ENCODE measurements around the gene ULK3. TPM values are rescaled to one million over a fixed set of nuclear protein-coding genes. Genes with fewer than 3 reads are reported as not detected.

ULK3 gene
- total and polyA plus RNA-seq, 10 of the 15 experiments (the other 5 are each of a cell fraction or from before 2014, with no cell fraction given): 0.64 to 38.8 (median 27.1) TPM

DNA sequence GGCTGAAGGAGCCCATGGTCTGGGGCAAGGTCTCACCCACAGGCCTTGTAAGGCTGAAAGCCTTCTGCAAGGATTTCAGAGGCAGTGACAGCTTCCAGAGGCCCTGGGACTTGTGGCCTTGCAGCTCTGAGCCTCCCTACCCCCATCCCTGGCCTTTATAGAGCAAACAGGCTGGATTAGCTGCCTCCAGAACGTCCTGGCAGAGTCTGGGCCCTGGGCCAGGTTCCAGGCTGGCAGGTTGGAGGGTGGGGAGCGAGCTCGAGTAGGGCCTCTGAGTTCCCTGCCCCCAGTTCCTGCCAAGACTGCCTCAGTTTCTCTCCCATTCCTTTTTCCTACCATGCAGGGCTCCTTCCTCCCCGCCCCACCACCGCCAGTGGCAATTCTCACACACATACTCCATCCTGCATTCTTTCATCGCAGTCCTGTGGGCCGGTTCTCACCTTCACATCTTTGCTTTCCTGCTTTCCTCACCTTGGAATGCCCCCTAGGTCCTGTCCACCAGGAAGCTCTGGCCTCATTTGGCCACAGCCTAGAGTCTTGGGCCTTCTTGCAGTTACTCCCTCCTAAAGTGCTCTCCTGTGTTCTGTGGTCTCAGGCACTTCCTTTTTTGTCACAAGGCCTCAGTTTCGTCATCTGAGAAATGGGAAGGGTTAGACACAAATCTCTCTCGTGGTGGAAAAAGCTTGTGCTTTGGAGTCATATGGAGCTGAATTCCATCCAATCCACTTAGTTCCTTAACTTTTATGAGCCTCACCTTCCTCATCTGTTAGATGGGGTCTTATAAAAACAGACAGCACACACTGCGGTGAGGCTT is 27.6 kb downstream of the ULK3 start:
- ChIA-PET SMC1A (ENCODE audit: uncharacterized antibody, unreplicated experiment) (interaction anchor here (0.7 to 2.0 kb wide), 5 partner anchors 11 to 86 kb away, joined by 3 to 5 read pairs (median 3); no protein-coding TSS in a partner anchor), CTCF (interaction anchor here (0.8 to 2.5 kb wide), 2 partner anchors 45 to 86 kb away, joined by 3 to 14 read pairs; no protein-coding TSS in a partner anchor), POLR2A (interaction anchor here (1.3 to 1.5 kb wide), 2 partner anchors 55 to 91 kb away, joined by 4 to 5 read pairs; partner anchors contain the start of gene FAM219B), RAD21 (ENCODE audit: unreplicated experiment) (interaction anchor here (1.1 to 1.8 kb wide), 2 partner anchors 16 to 44 kb away, joined by 6 to 7 read pairs; no protein-coding TSS in a partner anchor)
- intact Hi-C loops (cut with micrococcal nuclease; ENCODE audit: unreplicated experiment): no loop called here
- Histone ChIP-seq H3K4me1 (ENCODE audit: control insufficient read depth, insufficient read depth, low read length) (peaks cover under 1% of the 10 kb centered on the region; the same call in 1 of the 2 replicates), H3K4me3 (no peak overlapping the region), H4K20me1 (ENCODE audit: control insufficient read depth, insufficient read depth) (no peaks in the 10 kb centered on the region), H3K9ac (ENCODE audit: control insufficient read depth, insufficient read depth, low read length) (no peak overlapping the region), H3K9me3 (replicated peaks; ENCODE audit: control insufficient read depth, insufficient read depth, low read length) (no peaks in the 10 kb centered on the region), H3K79me2 (ENCODE audit: control insufficient read depth, insufficient read depth, low read length) (no peaks in the 10 kb centered on the region), H3K36me3 (ENCODE audit: control insufficient read depth in 2 of 2, insufficient read depth in 2 of 2, low read length in 1 of 2) (no peaks in the 10 kb centered on the region), H2AFZ (ENCODE audit: control insufficient read depth, low read depth, low read length) (no peak overlapping the region), H3K4me2 (ENCODE audit: control insufficient read depth, insufficient read depth) (no peak overlapping the region), H3K27ac (ENCODE audit: control insufficient read depth, insufficient read depth) (no peak overlapping the region), H3K27me3 (replicated peaks in 1 of 2; ENCODE audit: control insufficient read depth in 2 of 2, insufficient read depth in 2 of 2, low read length in 1 of 2) (no peaks in the 10 kb centered on the region)
- DNase-seq (ENCODE audit: low read depth, low spot score) (no peak), FAIRE-seq (no peak), ATAC-seq (peak; percentile 45)
- peak; percentile 48; the same call in 1 of the 2 replicates for TF ChIP-seq SPI1 (IDR thresholded peaks at IDR 0.05; ENCODE audit: borderline replicate concordance, insufficient read depth, low read depth, low read length)
- no peak for TF ChIP-seq HDGF (IDR thresholded peaks at IDR 0.05)
- in situ Hi-C loops (cut with MboI): no loop called here
- 55% methylated on average over 10 of the region's 10 CpGs for WGBS (ENCODE audit: insufficient coverage, insufficient replicate concordance, low lambda C conversion rate, missing lambda C conversion rate)
- BruUV-seq (replicated peaks): no TSS peak

DNA sequence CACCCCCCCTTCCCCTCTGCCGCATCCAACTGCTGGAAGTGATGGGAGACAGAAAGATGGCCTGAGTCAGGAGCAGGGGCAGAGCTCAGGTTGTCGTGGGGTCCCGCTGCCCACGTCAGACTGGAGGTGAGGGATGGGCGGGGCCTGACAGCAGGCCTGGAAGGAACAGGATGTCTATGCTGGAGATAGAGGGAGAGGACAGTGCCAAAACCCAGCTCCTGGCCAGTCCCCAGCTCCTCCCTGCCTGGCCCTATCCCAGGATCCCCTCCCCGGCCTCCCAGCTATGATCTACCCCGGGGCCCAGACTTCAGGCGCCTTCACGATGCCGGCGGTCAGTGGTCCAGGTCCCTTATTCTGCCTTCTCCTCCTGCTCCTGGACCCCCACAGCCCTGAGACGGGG is 30.4 kb downstream of the ULK3 start, which contains the start of gene LMAN1L:
Gene LMAN1L (plus strand): TSS at position 303 of the 400 bp plus-strand sequence. CDS start 20 bp downstream, at position 323.
- ChIA-PET CTCF (interaction anchor here (0.8 to 1.2 kb wide), 2 partner anchors 42 to 89 kb away, joined by 3 to 4 read pairs; no protein-coding TSS in a partner anchor), SMC1A (ENCODE audit: uncharacterized antibody, unreplicated experiment) (no interaction called here), RAD21 (ENCODE audit: unreplicated experiment) (interaction anchor here (1.2 kb wide), 2 partner anchors 40 to 41 kb away, joined by 3 read pairs; no protein-coding TSS in a partner anchor), POLR2A (interaction anchor here (0.5 kb wide), 1 partner anchor 75 kb away, joined by 3 read pairs; no protein-coding TSS in a partner anchor)
- ATAC-seq (no peak), FAIRE-seq (no peak), DNase-seq (ENCODE audit: low read depth, low spot score) (no peak)
- Histone ChIP-seq H2AFZ (ENCODE audit: control insufficient read depth, low read depth, low read length) (no peak within 1 kb of the TSS), H3K79me2 (ENCODE audit: control insufficient read depth, insufficient read depth, low read length) (no peaks in the 10 kb centered on the region), H3K9ac (ENCODE audit: control insufficient read depth, insufficient read depth, low read length) (no peak within 1 kb of the TSS), H3K4me2 (ENCODE audit: control insufficient read depth, insufficient read depth) (no peak within 1 kb of the TSS), H3K27ac (ENCODE audit: control insufficient read depth, insufficient read depth) (no peak within 1 kb of the TSS), H3K4me3 (no peak within 1 kb of the TSS), H3K27me3 (replicated peaks in 1 of 2; ENCODE audit: control insufficient read depth in 2 of 2, insufficient read depth in 2 of 2, low read length in 1 of 2) (no peaks in the 10 kb centered on the region), H3K36me3 (ENCODE audit: control insufficient read depth in 2 of 2, insufficient read depth in 2 of 2, low read length in 1 of 2) (no peaks in the 10 kb centered on the region), H3K9me3 (replicated peaks; ENCODE audit: control insufficient read depth, insufficient read depth, low read length) (no peaks in the 10 kb centered on the region), H3K4me1 (ENCODE audit: control insufficient read depth, insufficient read depth, low read length) (no peaks in the 10 kb centered on the region; the same call in 1 of the 2 replicates), H4K20me1 (ENCODE audit: control insufficient read depth, insufficient read depth) (no peaks in the 10 kb centered on the region)
- 65% methylated on average over 11 of the region's 12 CpGs for WGBS (ENCODE audit: insufficient coverage, insufficient replicate concordance, low lambda C conversion rate, missing lambda C conversion rate)
- intact Hi-C loops (cut with micrococcal nuclease; ENCODE audit: unreplicated experiment) (no loop called here), in situ Hi-C loops (cut with MboI) (no loop called here)
- BruUV-seq (replicated peaks): no TSS peak
- TF ChIP-seq TBL1XR1 (IDR thresholded peaks at IDR 0.05; ENCODE audit: low read depth, low read length) (no peak), HDAC2 (IDR thresholded peaks at IDR 0.05) (no peak), NBN (IDR thresholded peaks at IDR 0.05) (no peak), NFXL1 (IDR thresholded peaks at IDR 0.05; ENCODE audit: borderline replicate concordance) (no peak), SIX5 (IDR thresholded peaks at IDR 0.05; ENCODE audit: low read depth, low read length, severe bottlenecking) (no peak), FOS (IDR thresholded peaks at IDR 0.05; ENCODE audit: borderline replicate concordance, extremely low read depth, insufficient read length) (no peak), TAF1 (IDR thresholded peaks at IDR 0.05; ENCODE audit: borderline replicate concordance, low read depth, low read length) (no peak), SMAD5 (IDR thresholded peaks at IDR 0.05; ENCODE audit: low read depth) (no peak), ASH2L (IDR thresholded peaks at IDR 0.05; ENCODE audit: borderline replicate concordance, low read depth) (no peak), HCFC1 (IDR thresholded peaks at IDR 0.05; ENCODE audit: low read length) (no peak), WRNIP1 (IDR thresholded peaks at IDR 0.05; ENCODE audit: borderline replicate concordance, low read depth, low read length) (no peak), ZNF207 (IDR thresholded peaks at IDR 0.05; ENCODE audit: borderline replicate concordance) (no peak), RB1 (IDR thresholded peaks at IDR 0.05; ENCODE audit: borderline replicate concordance) (no peak), SREBF2 (IDR thresholded peaks at IDR 0.05; ENCODE audit: low read length) (no peak)
- TF ChIP-seq, protein P1, sequence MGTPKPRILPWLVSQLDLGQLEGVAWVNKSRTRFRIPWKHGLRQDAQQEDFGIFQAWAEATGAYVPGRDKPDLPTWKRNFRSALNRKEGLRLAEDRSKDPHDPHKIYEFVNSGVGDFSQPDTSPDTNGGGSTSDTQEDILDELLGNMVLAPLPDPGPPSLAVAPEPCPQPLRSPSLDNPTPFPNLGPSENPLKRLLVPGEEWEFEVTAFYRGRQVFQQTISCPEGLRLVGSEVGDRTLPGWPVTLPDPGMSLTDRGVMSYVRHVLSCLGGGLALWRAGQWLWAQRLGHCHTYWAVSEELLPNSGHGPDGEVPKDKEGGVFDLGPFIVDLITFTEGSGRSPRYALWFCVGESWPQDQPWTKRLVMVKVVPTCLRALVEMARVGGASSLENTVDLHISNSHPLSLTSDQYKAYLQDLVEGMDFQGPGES (IDR thresholded peaks at IDR 0.05): no peak

Data from GM12878 (cell line).